HEK293 (cell line): ENCODE measurements around the gene CDC14A.

Experiments used
- CTCF ChIA-PET: fragments of 350-600 bp; formaldehyde crosslinking; extraction: SDS; loops from one replicate; lab custom pipeline; 2021; ENCODE audit warnings: antibody characterized with exemption; lab: Yijun Ruan, JAX
- POLR2A ChIA-PET: fragments of 300-600 bp; formaldehyde crosslinking; extraction: SDS; loops from one replicate; lab custom pipeline; 2020; ENCODE audit warnings: antibody characterized with exemption, inconsistent platforms; lab: Yijun Ruan, JAX
- H3K27ac ChIP-seq: fragments of 200-500 bp; sonication (Bioruptor generic); 2 replicates; pipeline ENCODE4 v1.5.1; 2014; ENCODE audit warnings: low read depth, low read length, control low read depth, inconsistent platforms; ENCODE audit errors: extremely low read depth
- H3K36me3 ChIP-seq, 2 experiments: fragments of 200-500 bp in 1 of 2; sonication (Bioruptor generic) in 1 of 2; 1 replicate in 1 of 2; 2 replicates in 1 of 2; pipeline ENCODE4 v1.5.1; 2014 to 2017; ENCODE audit warnings: inconsistent platforms in 2 of 2, low read length in 2 of 2; ENCODE audit not compliant: control insufficient read depth in 2 of 2, insufficient read depth in 1 of 2
- H3K4me1 ChIP-seq: fragments of 200-500 bp; sonication (Bioruptor generic); 2 replicates; pipeline ENCODE4 v1.5.1; 2014; ENCODE audit warnings: mild to moderate bottlenecking, low read length, inconsistent platforms; ENCODE audit not compliant: control insufficient read depth, insufficient read depth
- H3K4me3 ChIP-seq: 2 replicates; pipeline ENCODE4 v1.5.1; 2011; ENCODE audit warnings: low read depth, mild to moderate bottlenecking, control low read depth, low read length, moderate library complexity
- H3K9me3 ChIP-seq: fragments of 200-500 bp; sonication (Bioruptor generic); 2 replicates; pipeline ENCODE4 v1.5.1; 2014; ENCODE audit warnings: low read depth, low read length, inconsistent platforms; ENCODE audit not compliant: control insufficient read depth, insufficient read depth
- EGR2 ChIP-seq: fragments of 450-650 bp; formaldehyde crosslinking; IDR thresholded peaks from 2 replicates; pipeline ENCODE4 v1.5.1; 2016; ENCODE audit warnings: low read depth, missing biosample characterization, missing genetic modification characterization
- HOXC10 ChIP-seq: sonication (generic); formaldehyde crosslinking; IDR thresholded peaks from 2 replicates; pipeline ENCODE4 v1.8.1; 2023; ENCODE audit warnings: mild to moderate bottlenecking, missing genetic modification reagents
- KLF8 ChIP-seq: fragments of 450-650 bp; formaldehyde crosslinking; IDR thresholded peaks from 2 replicates; pipeline ENCODE4 v1.5.1; 2016; ENCODE audit warnings: missing biosample characterization, missing genetic modification characterization
- PRDM1 ChIP-seq: fragments of 450-650 bp; formaldehyde crosslinking; IDR thresholded peaks from 2 replicates; pipeline ENCODE4; 2016; ENCODE audit warnings: missing biosample characterization, missing genetic modification characterization
- PRDM4 ChIP-seq: fragments of 450-650 bp; formaldehyde crosslinking; IDR thresholded peaks from 2 replicates; pipeline ENCODE4 v1.5.1; 2017; ENCODE audit warnings: missing biosample characterization, missing genetic modification characterization
- PRDM6 ChIP-seq: fragments of 450-650 bp; formaldehyde crosslinking; IDR thresholded peaks from 2 replicates; pipeline ENCODE4 v1.5.1; 2017; ENCODE audit warnings: missing biosample characterization, missing genetic modification characterization
- ZBTB17 ChIP-seq: fragments of 450-650 bp; formaldehyde crosslinking; IDR thresholded peaks from 2 replicates; pipeline ENCODE4 v1.5.1; 2016; ENCODE audit warnings: missing biosample characterization, missing genetic modification characterization
- ZBTB21 ChIP-seq: fragments of 450-650 bp; formaldehyde crosslinking; IDR thresholded peaks from 2 replicates; pipeline ENCODE4 v1.5.1; 2017; ENCODE audit warnings: missing biosample characterization, missing genetic modification characterization
- ZBTB49 ChIP-seq: fragments of 450-650 bp; formaldehyde crosslinking; IDR thresholded peaks from 2 replicates; pipeline ENCODE4 v1.5.1; 2016; ENCODE audit warnings: missing biosample characterization, missing genetic modification characterization, low read depth
- ZFHX2 ChIP-seq: fragments of 450-650 bp; formaldehyde crosslinking; conservative IDR thresholded peaks from 2 replicates; pipeline ENCODE4 v1.5.1; 2016; ENCODE audit warnings: missing biosample characterization, missing genetic modification characterization
- ZFP69B ChIP-seq: fragments of 450-650 bp; formaldehyde crosslinking; IDR thresholded peaks from 2 replicates; pipeline ENCODE4 v1.5.1; 2016; ENCODE audit warnings: missing biosample characterization, missing genetic modification characterization
- ZNF112 ChIP-seq: fragments of 450-650 bp; formaldehyde crosslinking; IDR thresholded peaks from 2 replicates; pipeline ENCODE4 v1.5.0; 2017; ENCODE audit warnings: missing biosample characterization, missing genetic modification characterization
- ZNF155 ChIP-seq: fragments of 450-650 bp; formaldehyde crosslinking; IDR thresholded peaks from 2 replicates; pipeline ENCODE4 v1.5.1; 2016; ENCODE audit warnings: missing biosample characterization, missing genetic modification characterization
- ZNF202 ChIP-seq: fragments of 450-650 bp; formaldehyde crosslinking; IDR thresholded peaks from 2 replicates; pipeline ENCODE4 v1.5.1; 2016; ENCODE audit warnings: missing biosample characterization, missing genetic modification characterization, borderline replicate concordance
- ZNF221 ChIP-seq: fragments of 450-650 bp; formaldehyde crosslinking; IDR thresholded peaks from 2 replicates; pipeline ENCODE4 v1.5.1; 2017; ENCODE audit warnings: missing biosample characterization, missing genetic modification characterization, borderline replicate concordance
- ZNF223 ChIP-seq: fragments of 450-650 bp; formaldehyde crosslinking; IDR thresholded peaks from 2 replicates; pipeline ENCODE4 v1.5.1; 2016; ENCODE audit warnings: missing biosample characterization, missing genetic modification characterization
- ZNF248 ChIP-seq: fragments of 450-650 bp; formaldehyde crosslinking; IDR thresholded peaks from 2 replicates; pipeline ENCODE4 v1.5.1; 2017; ENCODE audit warnings: missing biosample characterization, missing genetic modification characterization
- ZNF26 ChIP-seq: fragments of 450-650 bp; formaldehyde crosslinking; IDR thresholded peaks from 2 replicates; pipeline ENCODE4 v1.5.1; 2016; ENCODE audit warnings: missing biosample characterization, missing genetic modification characterization
- ZNF335 ChIP-seq: fragments of 450-650 bp; formaldehyde crosslinking; conservative IDR thresholded peaks from 2 replicates; pipeline ENCODE4 v1.5.1; 2016; ENCODE audit warnings: missing biosample characterization, missing genetic modification characterization
- ZNF394 ChIP-seq: fragments of 450-650 bp; formaldehyde crosslinking; IDR thresholded peaks from 2 replicates; pipeline ENCODE4 v1.5.1; 2016; ENCODE audit warnings: missing biosample characterization, missing genetic modification characterization, mild to moderate bottlenecking, moderate library complexity, borderline replicate concordance
- ZNF404 ChIP-seq: fragments of 450-650 bp; formaldehyde crosslinking; IDR thresholded peaks from 2 replicates; pipeline ENCODE4 v1.5.1; 2017; ENCODE audit warnings: missing biosample characterization, missing genetic modification characterization
- ZNF473 ChIP-seq: fragments of 450-650 bp; formaldehyde crosslinking; IDR thresholded peaks from 2 replicates; pipeline ENCODE4 v1.5.1; 2017; ENCODE audit warnings: missing biosample characterization, missing genetic modification characterization
- ZNF510 ChIP-seq: fragments of 450-650 bp; formaldehyde crosslinking; IDR thresholded peaks from 2 replicates; pipeline ENCODE4 v1.5.1; 2018; ENCODE audit warnings: mild to moderate bottlenecking, missing genetic modification characterization, missing biosample characterization; ENCODE audit not compliant: insufficient replicate concordance
- ZNF624 ChIP-seq: fragments of 450-650 bp; formaldehyde crosslinking; IDR thresholded peaks from 2 replicates; pipeline ENCODE4 v1.5.1; 2017; ENCODE audit warnings: missing biosample characterization, missing genetic modification characterization
- ZNF701 ChIP-seq: fragments of 450-650 bp; formaldehyde crosslinking; IDR thresholded peaks from 2 replicates; pipeline ENCODE4 v1.5.1; 2016; ENCODE audit warnings: missing biosample characterization, missing genetic modification characterization
- TF ChIP-seq, protein P1 (sequence below): fragments of 450-650 bp; formaldehyde crosslinking; IDR thresholded peaks from 2 replicates; pipeline ENCODE4 v1.5.1; 2017; ENCODE audit warnings: missing biosample characterization, mild to moderate bottlenecking, missing genetic modification characterization, moderate library complexity

Gene CDC14A

GRCh38 chr1:100535264-100535663 is 183.0 kb downstream of the CDC14A start:
- CTCF ChIA-PET = no interaction called here
- no peaks in the 10 kb centered on the region for H3K4me1 ChIP-seq
- no peaks in the 10 kb centered on the region for H3K9me3 ChIP-seq
- no peaks in the 10 kb centered on the region for H3K36me3 ChIP-seq
- H3K27ac ChIP-seq = no peak overlapping the region
- POLR2A ChIA-PET = no interaction called here
- TF ChIP-seq ZNF248 (tag by site-specific recombination) (no peak), ZNF112 (tag by site-specific recombination) (no peak), EGR2 (peak; percentile 76; the same call in 1 of the 2 replicates), ZNF404 (tag by site-specific recombination) (no peak), ZNF202 (tag by site-specific recombination) (no peak), ZFHX2 (tag by site-specific recombination) (peak; percentile 87), ZNF221 (tag by site-specific recombination) (no peak), ZNF701 (tag by site-specific recombination) (0 out of 2 replicates have a peak, but pooled peaks have one; percentile 58), ZNF223 (tag by site-specific recombination) (no peak), PRDM6 (tag by site-specific recombination) (no peak), ZBTB17 (tag by site-specific recombination) (no peak), ZBTB21 (tag by site-specific recombination) (no peak), PRDM1 (tag by site-specific recombination) (peak; percentile 70), ZNF394 (tag by site-specific recombination) (no peak), ZNF335 (tag by site-specific recombination) (no peak), ZFP69B (tag by site-specific recombination) (no peak)
- TF ChIP-seq, protein P1, sequence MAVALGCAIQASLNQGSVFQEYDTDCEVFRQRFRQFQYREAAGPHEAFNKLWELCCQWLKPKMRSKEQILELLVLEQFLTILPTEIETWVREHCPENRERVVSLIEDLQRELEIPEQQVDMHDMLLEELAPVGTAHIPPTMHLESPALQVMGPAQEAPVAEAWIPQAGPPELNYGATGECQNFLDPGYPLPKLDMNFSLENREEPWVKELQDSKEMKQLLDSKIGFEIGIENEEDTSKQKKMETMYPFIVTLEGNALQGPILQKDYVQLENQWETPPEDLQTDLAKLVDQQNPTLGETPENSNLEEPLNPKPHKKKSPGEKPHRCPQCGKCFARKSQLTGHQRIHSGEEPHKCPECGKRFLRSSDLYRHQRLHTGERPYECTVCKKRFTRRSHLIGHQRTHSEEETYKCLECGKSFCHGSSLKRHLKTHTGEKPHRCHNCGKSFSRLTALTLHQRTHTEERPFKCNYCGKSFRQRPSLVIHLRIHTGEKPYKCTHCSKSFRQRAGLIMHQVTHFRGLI (tag by site-specific recombination) = no peak
- TF ChIP-seq, all 188 proteins: peak for 4
- H3K4me3 ChIP-seq = no peak overlapping the region

- H3K36me3 ChIP-seq = no peaks in the 10 kb centered on the region
- no peaks in the 10 kb centered on the region for H3K9me3 ChIP-seq
- no peaks in the 10 kb centered on the region for H3K4me1 ChIP-seq
- TF ChIP-seq ZNF473 (tag by site-specific recombination) = no peak
- no peak for TF ChIP-seq ZBTB49 (tag by site-specific recombination)
- TF ChIP-seq ZNF155 (tag by site-specific recombination) = no peak
- TF ChIP-seq ZNF221 (tag by site-specific recombination) = no peak
- no peak for TF ChIP-seq KLF8
- no peak for TF ChIP-seq ZFHX2 (tag by site-specific recombination)
- no peak for TF ChIP-seq ZNF26
- TF ChIP-seq PRDM4 (tag by site-specific recombination) = no peak
- TF ChIP-seq EGR2 = no peak
- TF ChIP-seq ZNF510 (tag by site-specific recombination) = no peak
- no peak for TF ChIP-seq ZNF624 (tag by site-specific recombination)
- TF ChIP-seq HOXC10 (CRISPR knock-in tag) = no peak
- ChIA-PET POLR2A (no interaction called here), CTCF (no interaction called here)
- no peak overlapping the region for H3K27ac ChIP-seq
- no peak overlapping the region for H3K4me3 ChIP-seq
Observed at GRCh38 chr1:100536031-100536430, 183.7 kb downstream of the CDC14A start.
